Small intestine (tissue), 7 donors: ENCODE data around the gene NSL1. TPM values are rescaled to one million over a fixed set of nuclear protein-coding genes. Genes with fewer than 3 reads are reported as not detected.
"Not testable (repeated sequence)": the region's sequence is repeated elsewhere in the genome, so short reads cannot be mapped to it uniquely, and the experiment has no call there.

Source experiments
- DNase-seq, 2 donors: peaks; one replicate each; pipeline versions ENCODE4 v3.0.0 to v3.0.0-alpha.2; 2013
- FAIRE-seq: peaks from 2 replicates; lab custom pipeline; 2012; peaks lifted over from hg19 to GRCh38; lab: Jason Lieb, UNC
- H3K27ac ChIP-seq, 3 donors: one replicate each; pipeline ENCODE4 v1.5.1; 2013; ENCODE audit warnings: low read length in 2 of 3, mild to moderate bottlenecking in 2 of 3, control low read depth in 1 of 3, inconsistent platforms in 1 of 3, low read depth in 1 of 3, moderate library complexity in 1 of 3
- H3K27me3 ChIP-seq, 3 donors: one replicate each; pipeline ENCODE4 v1.6.1; 2013; ENCODE audit warnings: low read length in 3 of 3, inconsistent platforms in 1 of 3; ENCODE audit not compliant: control insufficient read depth in 3 of 3, insufficient read depth in 3 of 3
- H3K36me3 ChIP-seq, 3 donors: one replicate each; pipeline ENCODE4 v1.6.1; 2013; ENCODE audit warnings: low read length in 3 of 3, inconsistent platforms in 1 of 3, low read depth in 1 of 3, mild to moderate bottlenecking in 1 of 3, moderate library complexity in 1 of 3; ENCODE audit not compliant: control insufficient read depth in 3 of 3, insufficient read depth in 2 of 3
- H3K4me1 ChIP-seq, 3 donors: one replicate each; pipeline ENCODE4 v1.6.1; 2013; ENCODE audit warnings: low read length in 2 of 3, inconsistent platforms in 1 of 3, low read depth in 1 of 3, mild to moderate bottlenecking in 1 of 3, moderate library complexity in 1 of 3; ENCODE audit not compliant: control insufficient read depth in 3 of 3, insufficient read depth in 2 of 3
- H3K4me3 ChIP-seq, 3 donors: one replicate each; pipeline ENCODE4 v1.5.1; 2013; ENCODE audit warnings: low read length in 3 of 3, control low read depth in 1 of 3, inconsistent platforms in 1 of 3, low read depth in 1 of 3, mild to moderate bottlenecking in 1 of 3, moderate library complexity in 1 of 3
- H3K9me3 ChIP-seq, 2 donors: one replicate each; pipeline ENCODE4 v1.6.1; 2013; ENCODE audit warnings: low read depth in 1 of 2, low read length in 1 of 2; ENCODE audit not compliant: control insufficient read depth in 2 of 2, insufficient read depth in 1 of 2
- WGBS, 3 donors: extraction: QIAGEN DNeasy Blood & Tissue Kit; methylation state at CpG; one replicate each; pipeline ENCODE4 v1.1.7; 2013; 5-methylcytosine and 5-hydroxymethylcytosine counted together
- polyA plus RNA-seq, 4 donors: library from polyadenylated mRNA; stranded (reverse) in 3 of 4; unstranded in 1 of 4; fragments of 200-250 nt in 3 of 4; fragments of 120-200 nt in 1 of 4; gene quantifications; one replicate each; pipeline versions ENCODE4 v1.2.1 to v1.2.3, GENCODE V29; 2013
- donor health status: healthy with polysubstance abuse.
- donor health status: control.
- donor health status: control.
- donor health status: Bipolar disorder and iron deficiency.
- donor health status: healthy.

NSL1 gene
- polyA plus RNA-seq, 4 donors: 20.6 to 33.3 (median 22.6) TPM

DNA sequence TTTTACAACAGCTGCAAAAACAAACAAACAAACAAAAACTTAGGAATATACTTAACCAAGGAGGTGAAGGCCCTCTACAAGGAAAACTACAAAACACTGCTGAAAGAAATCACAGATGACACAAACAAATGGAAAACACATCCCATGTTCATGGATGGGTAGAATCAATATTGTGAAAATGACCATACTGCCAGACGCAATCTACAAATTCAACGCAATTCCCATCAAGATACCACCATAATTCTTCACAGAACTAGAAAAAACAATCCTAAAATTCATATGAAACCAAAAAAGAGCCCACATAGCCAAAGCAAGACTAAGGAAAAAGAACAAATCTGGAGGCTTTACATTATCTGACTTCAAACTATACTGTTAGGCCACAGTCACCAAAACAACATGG, 24.8 kb downstream of the NSL1 start:
- not testable (repeated sequence) for H3K4me3 ChIP-seq, H3K4me1 ChIP-seq, DNase-seq, H3K27ac ChIP-seq, FAIRE-seq, H3K27me3 ChIP-seq
- Histone ChIP-seq H3K9me3 (peaks cover 0 to 29% of the 10 kb centered on the region in 2 donors), H3K36me3 (peaks cover 0 to 20% (median 2%) of the 10 kb centered on the region in 3 donors)
- 48 to 52% (median 50%) methylated on average over 2 of the region's 2 CpGs for WGBS, 3 donors

DNA sequence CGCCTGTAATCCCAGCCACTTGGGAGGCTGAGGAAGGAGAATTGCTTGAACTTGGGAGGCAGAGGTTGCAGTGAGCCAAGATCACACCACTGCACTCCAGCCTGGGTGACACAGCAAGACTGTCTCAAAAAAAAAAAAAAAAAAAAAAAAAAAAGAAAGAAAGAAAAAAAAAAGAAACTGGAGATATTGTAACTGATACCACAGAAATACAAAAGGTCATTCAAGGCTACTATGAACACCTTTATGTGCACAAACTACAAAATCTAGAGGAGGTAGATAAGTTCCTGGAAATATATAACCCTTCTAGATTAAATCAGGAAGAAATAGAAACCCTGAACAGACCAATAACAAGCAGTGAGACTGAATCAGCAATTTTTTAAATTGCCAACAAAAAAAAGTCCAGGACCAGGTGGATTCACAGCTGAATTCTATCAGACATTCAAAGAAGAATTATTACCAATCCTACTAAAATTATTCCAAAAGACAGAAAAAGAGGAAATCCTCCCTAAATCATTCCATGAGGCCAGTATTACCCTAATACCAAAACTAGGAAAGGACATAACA, 26.8 kb downstream of the NSL1 start:
- H3K9me3 ChIP-seq: peaks cover 0 to 28% of the 10 kb centered on the region in 2 donors
- not testable (repeated sequence) for H3K4me1 ChIP-seq, H3K4me3 ChIP-seq, DNase-seq, H3K27ac ChIP-seq, FAIRE-seq, H3K27me3 ChIP-seq
- peaks cover 2 to 32% (median 4%) of the 10 kb centered on the region in 3 donors for H3K36me3 ChIP-seq
- 89 to 100% (median 96%) methylated on average over 1 of the region's 1 CpG for WGBS, 3 donors

DNA sequence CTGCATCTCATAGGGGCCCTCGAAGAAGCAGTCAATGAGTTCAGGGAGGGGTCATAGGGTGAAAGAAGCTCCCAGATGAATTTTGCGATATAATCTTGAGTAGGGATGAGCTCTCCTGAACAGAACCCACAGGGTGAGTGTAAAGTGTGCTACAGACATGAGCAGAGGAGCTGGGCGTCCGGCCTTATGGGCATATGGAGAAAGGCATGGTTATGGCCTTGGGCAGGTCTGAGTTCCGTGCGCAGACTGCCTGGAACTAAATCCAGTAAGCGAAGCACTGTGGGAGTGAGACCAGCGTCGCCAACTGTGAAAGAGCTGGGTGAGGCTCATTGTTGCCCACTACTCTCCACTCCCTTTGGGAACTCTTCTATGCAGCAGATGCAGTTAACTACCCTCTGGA, 28.7 kb downstream of the NSL1 start:
- FAIRE-seq (no peak), DNase-seq (no peak)
- H3K27ac ChIP-seq: no peak overlapping the region
- H3K4me1 ChIP-seq: no peaks in the 10 kb centered on the region
- WGBS, 3 donors: 95 to 97% (median 96%) methylated on average over 9 of the region's 9 CpGs
- H3K4me3 ChIP-seq: no peak overlapping the region
- peaks cover 2 to 37% (median 4%) of the 10 kb centered on the region in 3 donors for H3K36me3 ChIP-seq
- no peaks in the 10 kb centered on the region for H3K27me3 ChIP-seq
- H3K9me3 ChIP-seq: peaks cover 0 to 16% of the 10 kb centered on the region in 2 donors

DNA sequence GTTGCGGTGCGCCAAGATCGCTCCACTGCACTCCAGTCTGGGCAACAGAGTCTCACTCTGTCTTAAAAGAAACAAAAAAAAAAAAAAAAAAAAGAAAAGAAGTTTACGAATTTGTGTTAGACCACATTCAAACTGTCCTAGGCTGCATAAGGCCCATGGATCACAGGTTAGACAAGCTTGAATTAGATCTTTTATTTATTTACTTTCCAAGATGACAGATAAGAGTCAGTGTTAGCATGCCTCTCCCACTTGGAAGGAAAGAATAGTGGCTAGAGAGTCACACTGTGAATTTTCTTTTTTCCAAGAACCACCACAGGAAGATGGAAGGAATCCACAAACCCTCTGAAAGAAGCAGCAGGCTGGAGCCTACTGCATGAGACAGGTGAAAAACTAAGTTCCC, 29.3 kb downstream of the NSL1 start:
- H3K4me3 ChIP-seq: no peak overlapping the region
- peaks cover 2 to 36% (median 7%) of the 10 kb centered on the region in 3 donors for H3K36me3 ChIP-seq
- WGBS, 3 donors: 96 to 97% (median 97%) methylated on average over 4 of the region's 4 CpGs
- H3K4me1 ChIP-seq: no peaks in the 10 kb centered on the region
- H3K9me3 ChIP-seq: peaks cover 0 to 15% of the 10 kb centered on the region in 2 donors
- H3K27ac ChIP-seq: no peak overlapping the region
- H3K27me3 ChIP-seq: no peaks in the 10 kb centered on the region
- no peak for FAIRE-seq
- DNase-seq: no peak

DNA sequence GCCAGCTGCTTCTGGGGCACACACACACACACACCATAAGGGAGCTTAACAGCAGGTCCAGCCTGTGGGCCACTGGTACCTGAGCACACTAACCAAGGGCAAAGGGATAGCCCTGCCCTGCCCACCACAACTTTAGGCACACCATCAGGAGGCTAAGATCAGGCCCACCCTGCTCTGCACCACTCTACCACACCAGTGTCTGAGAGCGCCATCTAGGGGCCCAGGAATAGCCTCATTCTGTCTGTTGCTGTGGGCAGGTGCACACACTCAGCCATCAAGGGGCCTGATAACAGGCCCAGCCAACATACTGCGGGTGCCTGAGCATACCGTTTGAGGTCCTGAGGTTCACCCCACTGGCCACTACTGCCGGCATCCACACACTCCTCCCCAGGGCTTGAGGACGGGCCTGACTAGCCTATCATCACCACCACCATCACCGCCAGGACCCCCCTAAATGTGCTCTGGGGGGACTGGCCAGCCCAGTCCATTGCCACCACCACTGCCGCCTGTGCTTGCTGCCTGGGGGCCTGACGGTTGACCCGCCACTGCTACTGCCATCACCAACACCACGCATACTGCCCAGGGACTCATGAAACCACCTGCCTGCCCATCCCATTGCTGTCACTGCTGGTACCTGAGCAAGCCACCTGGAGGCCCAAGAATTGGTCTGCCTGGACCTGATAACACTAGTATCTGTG, 31.3 kb downstream of the NSL1 start:
- FAIRE-seq: no peak
- Histone ChIP-seq H3K4me1 (no peaks in the 10 kb centered on the region), H3K9me3 (peaks cover 0 to 15% of the 10 kb centered on the region in 2 donors), H3K27me3 (no peaks in the 10 kb centered on the region), H3K27ac (no peak overlapping the region), H3K4me3 (no peak overlapping the region), H3K36me3 (peaks cover 2 to 33% (median 10%) of the 10 kb centered on the region in 3 donors)
- WGBS, 3 donors: 92 to 96% (median 95%) methylated on average over 10 of the region's 10 CpGs
- DNase-seq: no peak

DNA sequence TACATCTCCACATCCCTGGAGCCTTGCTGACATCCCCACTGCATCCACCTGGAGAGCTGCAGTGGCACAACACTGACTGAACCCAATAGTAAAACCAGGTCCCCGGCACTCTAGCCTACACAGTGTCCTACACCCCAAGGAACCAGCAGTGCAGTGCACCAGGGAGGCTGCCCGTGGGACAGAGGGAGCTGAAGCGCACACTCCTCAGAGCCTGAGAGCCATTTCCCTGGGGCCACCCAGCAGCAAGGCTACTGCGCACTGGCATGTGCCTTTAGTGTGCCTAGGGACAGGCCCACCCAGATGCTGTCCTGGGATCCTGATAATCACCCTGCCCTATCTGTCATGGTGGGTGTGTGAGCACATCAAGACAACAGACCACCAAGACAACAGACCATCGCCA, 31.9 kb downstream of the NSL1 start:
- no peak overlapping the region for H3K4me3 ChIP-seq
- no peak overlapping the region for H3K27ac ChIP-seq
- peaks cover 2 to 33% (median 10%) of the 10 kb centered on the region in 3 donors for H3K36me3 ChIP-seq
- 96 to 98% (median 96%) methylated on average over 5 of the region's 5 CpGs for WGBS, 3 donors
- DNase-seq (no peak), FAIRE-seq (no peak)
- H3K27me3 ChIP-seq: no peaks in the 10 kb centered on the region
- H3K9me3 ChIP-seq: peaks cover 0 to 15% of the 10 kb centered on the region in 2 donors
- no peaks in the 10 kb centered on the region for H3K4me1 ChIP-seq

DNA sequence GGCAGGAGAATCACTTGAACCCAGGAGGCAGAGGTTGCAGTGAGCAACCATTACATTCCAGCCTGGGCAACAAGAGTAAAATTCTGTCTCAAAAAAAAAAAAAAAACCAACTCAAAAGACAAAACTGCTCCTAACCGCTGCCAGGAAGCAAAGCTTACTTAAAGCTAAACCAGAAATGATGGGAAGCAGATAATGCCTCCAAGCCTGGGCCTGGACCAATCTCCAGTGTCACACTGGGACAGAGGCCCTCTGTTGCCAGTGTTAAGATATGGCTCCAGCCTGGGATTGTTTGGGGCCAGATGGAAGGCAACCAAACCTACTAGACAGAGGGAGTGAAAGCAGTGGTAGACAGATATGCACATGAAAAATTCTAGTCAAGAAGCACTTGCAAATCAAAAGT, 36.9 kb downstream of the NSL1 start:
- Histone ChIP-seq H3K27me3 (no peaks in the 10 kb centered on the region), H3K4me1 (no peaks in the 10 kb centered on the region), H3K36me3 (peaks cover 0 to 6% (median 6%) of the 10 kb centered on the region in 3 donors), H3K9me3 (no peaks in the 10 kb centered on the region), H3K4me3 (no peak overlapping the region), H3K27ac (no peak overlapping the region)
- WGBS, 3 donors: 77 to 94% (median 93%) methylated on average over 1 of the region's 1 CpG
- no peak for DNase-seq
- FAIRE-seq: no peak

DNA sequence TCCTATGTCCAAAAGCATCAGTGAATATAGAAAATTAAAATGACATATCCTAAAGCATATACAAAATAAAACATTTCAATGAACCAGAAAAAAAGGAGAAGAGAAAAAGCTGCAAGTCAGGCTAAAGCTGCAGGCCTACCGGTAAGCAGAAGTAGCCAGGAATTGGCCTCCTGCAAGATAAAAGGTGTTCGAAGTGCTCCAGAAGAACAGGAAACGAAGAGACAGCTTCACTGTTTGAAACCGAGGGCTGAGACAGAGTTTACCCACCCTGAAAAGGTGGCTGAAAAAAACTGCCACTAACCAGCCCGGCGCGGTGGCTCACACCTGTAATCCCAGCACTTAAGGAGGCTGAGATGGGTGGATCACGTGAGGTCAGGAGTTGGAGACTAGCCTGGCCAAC, 37.4 kb downstream of the NSL1 start:
- FAIRE-seq (no peak), DNase-seq (no peak)
- Histone ChIP-seq H3K9me3 (no peaks in the 10 kb centered on the region), H3K27ac (no peak overlapping the region), H3K4me3 (no peak overlapping the region), H3K4me1 (no peaks in the 10 kb centered on the region), H3K36me3 (peaks cover 0 to 6% (median 2%) of the 10 kb centered on the region in 3 donors), H3K27me3 (no peaks in the 10 kb centered on the region)
- WGBS, 3 donors: 61 to 79% (median 73%) methylated on average over 8 of the region's 8 CpGs
